Activated naive CD8-positive, alpha-beta T cell (primary cell): ENCODE results near the gene ZNF773.
A peak's percentile ranks its signal among the peaks of the same experiment; 100 is the strongest.
"Not testable (repeated sequence)": the region's sequence is repeated elsewhere in the genome, so short reads cannot be mapped to it uniquely, and the experiment has no call there.

Source experiments
- H3K27ac Mint-ChIP-seq: one replicate; pipeline ENCODE4 v1.8.0; 2021; ENCODE audit warnings: mixed read lengths
- H3K27me3 Mint-ChIP-seq: one replicate; pipeline ENCODE4 v1.8.0; 2021; ENCODE audit warnings: mixed read lengths
- H3K36me3 Mint-ChIP-seq: one replicate; pipeline ENCODE4 v1.8.0; 2021; ENCODE audit warnings: mixed read lengths
- H3K4me1 Mint-ChIP-seq: one replicate; pipeline ENCODE4 v1.8.0; 2021; ENCODE audit warnings: low read depth, mixed read lengths
- H3K4me3 Mint-ChIP-seq: one replicate; pipeline ENCODE4 v1.8.0; 2021; ENCODE audit warnings: mild to moderate bottlenecking, mixed read lengths
- H3K9me3 Mint-ChIP-seq: one replicate; pipeline ENCODE4 v1.8.0; 2021; ENCODE audit warnings: low read depth, mixed read lengths

ZNF773 gene

GRCh38 chr19:57499680-57500395, at the start of gene ZNF773:
Gene ZNF773, plus strand, starts transcription at chr19:57499938. Its CDS starts 143 bp downstream, at chr19:57500081.
- peaks cover 23% of the 10 kb centered on the region for H3K9me3 Mint-ChIP-seq
- peak within 1 kb of the TSS; percentile 74 for H3K27ac Mint-ChIP-seq
- H3K4me3 Mint-ChIP-seq, result peak within 1 kb of the TSS; percentile 86
- H3K4me1 Mint-ChIP-seq, result peaks cover 24% of the 10 kb centered on the region
- H3K36me3 Mint-ChIP-seq, result peaks cover 38% of the 10 kb centered on the region
- H3K27me3 Mint-ChIP-seq, result not testable (repeated sequence)

- Mint-ChIP-seq H3K27me3 (no peaks in the 10 kb centered on the region), H3K9me3 (peaks cover 24% of the 10 kb centered on the region), H3K4me1 (no peaks in the 10 kb centered on the region), H3K4me3 (no peak overlapping the region), H3K36me3 (peaks cover 42% of the 10 kb centered on the region), H3K27ac (no peak overlapping the region)
These were observed 47.4 kb upstream of the ZNF773 start for GRCh38 chr19:57452307-57452706.

- Mint-ChIP-seq H3K4me1 (no peaks in the 10 kb centered on the region), H3K27me3 (no peaks in the 10 kb centered on the region), H3K27ac (no peak overlapping the region), H3K9me3 (peaks cover 40% of the 10 kb centered on the region), H3K4me3 (no peak overlapping the region), H3K36me3 (peaks cover 45% of the 10 kb centered on the region)
These were observed 33.9 kb upstream of the ZNF773 start for GRCh38 chr19:57465680-57466381.

- Mint-ChIP-seq H3K9me3 (peaks cover 40% of the 10 kb centered on the region), H3K27me3 (no peaks in the 10 kb centered on the region), H3K36me3 (peaks cover 43% of the 10 kb centered on the region), H3K4me1 (no peaks in the 10 kb centered on the region), H3K27ac (no peak overlapping the region), H3K4me3 (no peak overlapping the region)
These were observed 33.2 kb upstream of the ZNF773 start for GRCh38 chr19:57466489-57466888.

- peaks cover 12% of the 10 kb centered on the region for H3K4me1 Mint-ChIP-seq
- no peaks in the 10 kb centered on the region for H3K27me3 Mint-ChIP-seq
- no peak overlapping the region for H3K27ac Mint-ChIP-seq
- H3K9me3 Mint-ChIP-seq, result peaks cover 47% of the 10 kb centered on the region
- no peak overlapping the region for H3K4me3 Mint-ChIP-seq
- H3K36me3 Mint-ChIP-seq, result peaks cover 69% of the 10 kb centered on the region
These were observed 26.1 kb upstream of the ZNF773 start for GRCh38 chr19:57473646-57474045.

- H3K27me3 Mint-ChIP-seq, result peaks cover 2% of the 10 kb centered on the region
- peaks cover 12% of the 10 kb centered on the region for H3K4me1 Mint-ChIP-seq
- H3K4me3 Mint-ChIP-seq, result peak within 1 kb of the TSS; percentile 85
- peak within 1 kb of the TSS; percentile 89 for H3K27ac Mint-ChIP-seq
- H3K36me3 Mint-ChIP-seq, result peaks cover 46% of the 10 kb centered on the region
- peaks cover 33% of the 10 kb centered on the region for H3K9me3 Mint-ChIP-seq
These were observed 22.3 kb upstream of the ZNF773 start, which contains the start of gene ZNF772 for GRCh38 chr19:57477191-57478008. Gene ZNF772, minus strand, starts transcription at chr19:57477566. Its CDS starts 257 bp downstream, at chr19:57477309.

- not testable (repeated sequence) for H3K27me3 Mint-ChIP-seq
- H3K27ac Mint-ChIP-seq, result peak within 1 kb of the TSS; percentile 88
- H3K9me3 Mint-ChIP-seq, result peaks cover 13% of the 10 kb centered on the region
- H3K36me3 Mint-ChIP-seq, result peaks cover 35% of the 10 kb centered on the region
- peak within 1 kb of the TSS; percentile 81 for H3K4me3 Mint-ChIP-seq
- peaks cover 14% of the 10 kb centered on the region for H3K4me1 Mint-ChIP-seq
These were observed 12.1 kb upstream of the ZNF773 start, which contains the start of gene ZNF419 for GRCh38 chr19:57487477-57488298. Gene ZNF419, plus strand, starts transcription at chr19:57487750. Its CDS starts 201 bp downstream, at chr19:57487951.

GRCh38 chr19:57488299-57488644, 11.5 kb upstream of the ZNF773 start:
- H3K27ac Mint-ChIP-seq, H3K27me3 Mint-ChIP-seq: not testable (repeated sequence)
- Mint-ChIP-seq H3K4me1 (peaks cover 14% of the 10 kb centered on the region), H3K36me3 (peaks cover 41% of the 10 kb centered on the region), H3K9me3 (peaks cover 13% of the 10 kb centered on the region), H3K4me3 (peak overlapping the region; percentile 81)

- H3K27ac Mint-ChIP-seq, result peak overlapping the region; percentile 74
- H3K36me3 Mint-ChIP-seq, result peaks cover 41% of the 10 kb centered on the region
- H3K4me3 Mint-ChIP-seq, result peak overlapping the region; percentile 86
These were observed 432 bp upstream of the ZNF773 start for GRCh38 chr19:57499332-57499679.

GRCh38 chr19:57500400-57500799, 662 bp downstream of the ZNF773 start:
- H3K9me3 Mint-ChIP-seq, result peaks cover 21% of the 10 kb centered on the region
- H3K4me1 Mint-ChIP-seq, result peaks cover 24% of the 10 kb centered on the region
- peak overlapping the region; percentile 86 for H3K4me3 Mint-ChIP-seq
- H3K27ac Mint-ChIP-seq, result peak overlapping the region; percentile 59
- not testable (repeated sequence) for H3K27me3 Mint-ChIP-seq
- peaks cover 38% of the 10 kb centered on the region for H3K36me3 Mint-ChIP-seq

More at GRCh38 chr19:57499332-57499679, 432 bp upstream of the ZNF773 start:
- Mint-ChIP-seq H3K9me3 (peaks cover 28% of the 10 kb centered on the region), H3K4me1 (peaks cover 24% of the 10 kb centered on the region)
- not testable (repeated sequence) for H3K27me3 Mint-ChIP-seq

- peaks cover 28% of the 10 kb centered on the region for H3K9me3 Mint-ChIP-seq
- H3K27ac Mint-ChIP-seq, result no peak overlapping the region
- no peak overlapping the region for H3K4me3 Mint-ChIP-seq
- peaks cover 13% of the 10 kb centered on the region for H3K4me1 Mint-ChIP-seq
- no peaks in the 10 kb centered on the region for H3K27me3 Mint-ChIP-seq
- peaks cover 69% of the 10 kb centered on the region for H3K36me3 Mint-ChIP-seq
These were observed 6.4 kb downstream of the ZNF773 start for GRCh38 chr19:57506163-57506562.

- Mint-ChIP-seq H3K27me3 (no peaks in the 10 kb centered on the region), H3K4me3 (no peak overlapping the region), H3K9me3 (peaks cover 45% of the 10 kb centered on the region), H3K4me1 (no peaks in the 10 kb centered on the region), H3K36me3 (peaks cover 72% of the 10 kb centered on the region), H3K27ac (no peak overlapping the region)
These were observed 11.7 kb downstream of the ZNF773 start for GRCh38 chr19:57511484-57511883.

- no peak overlapping the region for H3K27ac Mint-ChIP-seq
- H3K27me3 Mint-ChIP-seq, result no peaks in the 10 kb centered on the region
- H3K4me1 Mint-ChIP-seq, result no peaks in the 10 kb centered on the region
- H3K4me3 Mint-ChIP-seq, result no peak overlapping the region
- peaks cover 73% of the 10 kb centered on the region for H3K36me3 Mint-ChIP-seq
- H3K9me3 Mint-ChIP-seq, result peaks cover 54% of the 10 kb centered on the region
These were observed 13.1 kb downstream of the ZNF773 start for GRCh38 chr19:57512845-57513244.

- no peaks in the 10 kb centered on the region for H3K4me1 Mint-ChIP-seq
- no peak overlapping the region for H3K27ac Mint-ChIP-seq
- H3K36me3 Mint-ChIP-seq, result peaks cover 65% of the 10 kb centered on the region
- no peak overlapping the region for H3K4me3 Mint-ChIP-seq
- peaks cover 40% of the 10 kb centered on the region for H3K9me3 Mint-ChIP-seq
- no peaks in the 10 kb centered on the region for H3K27me3 Mint-ChIP-seq
These were observed 15.5 kb downstream of the ZNF773 start for GRCh38 chr19:57515255-57515654.
